Right kidney (tissue), 1 donor: ENCODE measurements around the gene CYREN.
"Not testable (repeated sequence)": the region's sequence is repeated elsewhere in the genome, so short reads cannot be mapped to it uniquely, and the experiment has no call there.

Experiments
- DNase-seq: peaks from one replicate; pipeline ENCODE4 v3.0.0-alpha.2; 2016

The CYREN gene

DNA sequence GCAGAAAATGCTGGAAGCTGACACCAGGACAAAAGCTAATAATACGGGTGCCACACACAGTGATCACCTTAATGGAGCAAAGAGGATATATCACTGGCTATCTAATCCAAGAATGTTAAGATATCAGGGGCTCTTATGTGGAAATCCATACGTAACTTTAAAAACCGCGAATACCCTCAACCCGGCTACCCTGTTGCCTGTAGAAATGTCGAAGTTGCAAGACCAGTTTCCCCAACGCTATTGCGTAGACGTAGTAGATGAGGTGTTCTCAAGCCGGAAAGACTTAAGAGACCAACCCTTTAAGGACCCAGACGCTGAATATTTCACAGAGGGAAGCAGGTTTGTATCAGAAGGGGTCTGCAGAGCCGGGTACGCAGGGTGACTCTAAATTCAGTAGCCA, 7.9 kb upstream of the CYREN start:
- DNase-seq = no peak

DNA sequence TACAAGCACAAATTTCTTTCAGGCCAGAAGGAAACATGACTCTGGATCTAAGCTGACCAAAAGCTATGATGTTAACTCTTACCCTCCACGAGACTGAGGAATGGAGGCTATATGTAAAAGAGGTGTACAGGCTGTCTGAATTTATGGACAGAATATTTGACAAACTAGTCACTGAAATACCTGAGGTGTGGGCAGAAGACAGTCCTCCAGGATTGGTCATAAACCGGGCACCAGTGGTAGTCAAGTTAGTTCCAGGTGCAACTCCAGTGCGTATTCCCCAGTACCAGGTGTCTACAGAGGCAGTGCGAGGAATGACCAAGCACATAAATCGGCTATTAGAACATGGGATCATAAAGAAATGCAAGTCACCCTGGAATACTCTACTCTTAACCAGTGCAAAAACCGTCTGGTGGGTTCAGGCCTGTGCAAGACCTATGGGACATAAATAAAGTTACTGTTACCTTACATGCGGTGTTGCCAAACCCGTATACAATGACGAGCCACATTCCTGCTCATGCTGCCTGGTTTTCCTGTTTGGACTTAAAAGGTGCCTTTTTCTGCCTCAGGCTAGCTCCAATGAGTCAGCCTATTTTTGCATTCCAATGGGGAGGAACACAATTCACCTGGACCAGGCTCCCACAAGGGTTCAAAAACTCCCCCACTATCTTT, 6.7 kb upstream of the CYREN start:
- DNase-seq = no peak

DNA sequence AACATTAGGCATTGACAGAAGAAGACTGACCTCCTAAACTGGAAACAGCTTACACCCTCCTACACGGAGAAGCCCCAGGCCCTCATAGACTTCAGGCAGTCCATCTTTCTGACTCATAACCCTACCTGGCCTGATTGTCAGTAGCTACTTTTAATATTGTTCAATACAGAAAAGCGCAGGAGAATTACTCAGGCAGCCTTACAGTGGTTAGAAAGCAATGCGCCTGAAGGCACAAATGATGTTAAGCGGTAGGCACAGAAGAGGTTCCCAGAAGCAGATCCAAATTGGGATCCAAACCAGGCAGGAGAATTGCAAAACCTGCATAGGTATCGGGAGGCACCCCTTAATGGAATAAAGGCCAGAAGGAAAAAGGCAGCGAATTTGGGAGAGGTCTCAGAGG, 5.4 kb upstream of the CYREN start:
- no peak for DNase-seq

GRCh38 chr7:135174941-135175340, 4.4 kb upstream of the CYREN start:
- no peak for DNase-seq

DNA sequence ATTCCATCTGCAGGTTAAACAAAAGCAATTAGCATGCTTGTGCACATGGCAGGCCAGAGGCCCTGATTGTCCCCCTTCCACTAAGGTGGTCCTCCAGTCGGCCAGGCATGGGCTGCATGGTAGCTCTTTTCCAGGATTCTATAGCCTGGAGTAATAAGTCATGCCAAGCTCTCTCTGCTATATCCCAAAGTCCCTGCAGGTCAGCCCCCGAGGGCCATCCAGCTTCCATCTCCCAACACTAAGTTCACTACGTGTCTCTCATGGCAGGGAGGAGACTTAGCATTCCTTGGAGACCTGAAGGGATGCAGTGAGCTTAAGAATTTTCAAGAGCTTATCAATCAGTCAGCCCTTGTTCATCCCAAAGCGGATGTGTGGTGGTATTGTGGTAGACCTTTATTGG, 3.4 kb upstream of the CYREN start:
- not testable (repeated sequence) for DNase-seq

- DNase-seq = peak; percentile 62
These were observed 1.2 kb upstream of the CYREN start for GRCh38 chr7:135171581-135172291.

DNA sequence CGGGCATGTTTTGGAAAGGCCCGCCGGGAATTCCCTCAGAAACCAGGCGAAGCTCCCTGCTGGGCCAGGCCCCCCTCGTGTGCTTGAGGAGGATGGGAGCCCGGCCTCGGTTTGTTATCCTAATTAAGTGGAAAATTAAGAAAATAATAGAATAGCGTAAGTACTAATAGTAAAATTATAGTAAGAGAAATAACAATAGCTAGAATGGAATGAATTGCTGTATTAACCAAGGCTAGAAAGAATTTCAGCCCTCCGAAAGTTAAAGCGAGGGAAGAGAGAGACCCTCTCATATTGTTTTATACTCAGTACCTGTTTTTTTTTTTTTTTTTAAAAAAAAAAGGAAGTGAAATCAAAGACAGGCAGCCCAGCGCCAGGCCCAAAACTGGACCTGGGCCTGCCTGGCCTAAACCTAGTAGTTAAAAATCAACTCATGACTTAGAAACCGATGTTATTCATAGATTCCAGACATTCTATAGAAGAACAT, 533 bp upstream of the CYREN start:
- DNase-seq = not testable (repeated sequence)

GRCh38 chr7:135169964-135170273, 588 bp downstream of the CYREN start:
- DNase-seq = peak; percentile 23

DNA sequence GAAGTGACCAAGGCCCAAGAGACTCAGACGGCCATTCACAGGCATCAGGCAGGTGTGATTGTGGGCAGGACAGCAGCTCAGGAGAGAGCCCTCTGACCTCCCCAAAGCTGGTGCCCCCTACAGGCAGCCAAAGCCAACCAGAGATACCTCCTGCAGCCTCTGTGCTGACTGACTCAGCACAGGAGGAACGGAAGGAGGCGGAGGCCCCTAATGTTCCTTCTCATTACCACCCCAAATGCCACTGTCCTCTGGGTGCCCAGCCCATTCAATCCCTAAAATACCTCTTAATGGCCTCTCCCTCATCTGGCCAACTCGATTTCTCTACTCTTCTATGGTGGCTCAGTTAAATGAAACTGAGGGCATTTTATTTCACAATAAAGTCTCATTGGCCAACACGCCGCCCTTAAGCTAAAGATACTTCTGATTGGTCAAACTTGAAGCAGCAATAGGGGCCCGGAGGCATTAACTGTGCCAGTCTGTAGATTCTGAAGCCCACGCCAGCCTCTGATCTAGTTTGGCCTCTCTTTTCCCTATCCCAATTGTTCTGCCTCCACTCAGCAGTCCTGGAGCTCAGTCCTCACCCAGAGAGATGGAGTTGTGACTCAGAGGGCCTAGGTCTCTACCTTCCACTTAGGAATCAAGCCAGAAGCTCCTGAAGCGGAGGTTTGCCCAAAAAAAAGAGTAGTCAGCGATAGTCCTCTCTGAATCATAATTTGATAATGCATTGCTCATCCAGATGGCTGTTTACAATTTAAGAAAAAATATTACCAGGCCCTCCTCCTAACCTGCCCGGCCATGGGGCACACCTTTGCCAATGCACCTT, 1.2 kb downstream of the CYREN start:
- DNase-seq = no peak

DNA sequence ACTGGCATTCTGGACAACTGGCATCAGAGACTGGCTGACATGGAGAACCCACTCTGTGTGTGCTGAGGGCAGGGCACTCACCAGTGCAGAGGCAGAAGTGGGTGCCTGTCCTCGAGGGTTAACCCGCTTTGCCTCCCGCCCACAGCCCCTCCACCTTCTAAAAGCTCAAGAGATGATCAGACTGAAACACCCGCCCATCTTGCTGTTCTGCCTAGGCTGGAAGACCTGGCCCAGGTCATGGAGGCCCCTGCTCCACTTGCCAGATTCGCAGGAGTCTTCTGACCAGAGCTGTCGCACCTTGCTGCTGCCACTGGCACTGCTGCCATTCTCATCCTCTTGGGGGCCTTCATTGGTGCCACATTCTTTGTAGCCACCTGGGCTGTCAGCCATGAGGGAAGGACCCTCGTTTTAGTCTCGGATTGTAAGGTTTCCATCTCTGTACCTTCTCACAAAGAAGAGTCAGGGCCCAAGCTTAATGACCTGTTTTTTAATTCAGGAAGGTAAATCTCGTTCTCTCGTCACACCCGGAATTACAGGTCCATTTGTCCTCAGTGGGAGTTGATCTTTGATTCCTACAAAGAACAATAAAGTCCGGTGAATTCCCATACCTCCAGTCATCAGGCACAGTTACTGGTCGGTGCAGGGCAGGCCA, 1.9 kb downstream of the CYREN start:
- DNase-seq = no peak

- DNase-seq = no peak
These were observed 2.5 kb downstream of the CYREN start for GRCh38 chr7:135168001-135168400.

GRCh38 chr7:135167365-135167917, 3.1 kb downstream of the CYREN start:
- no peak for DNase-seq

- no peak for DNase-seq
These were observed 4.0 kb downstream of the CYREN start for GRCh38 chr7:135166338-135166990.

DNA sequence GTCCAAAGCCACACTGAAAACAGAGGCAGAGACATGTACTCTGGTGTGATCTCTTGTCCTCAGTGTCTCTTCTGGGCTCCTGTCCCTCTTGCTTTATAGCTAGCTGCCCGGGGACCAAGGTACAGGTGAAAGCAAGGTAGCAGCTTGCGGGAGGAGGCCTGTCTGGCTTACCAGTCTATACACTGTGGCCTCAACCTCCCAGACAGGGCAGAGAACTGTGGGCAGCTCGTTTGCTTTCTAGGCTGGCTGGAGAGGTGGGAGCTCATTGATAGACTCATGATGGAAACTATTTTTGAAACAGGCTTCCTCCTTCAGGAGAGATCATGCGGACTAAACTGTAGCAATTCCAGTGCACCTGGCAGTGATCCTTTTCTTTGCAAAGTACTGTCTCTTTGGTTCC, 4.6 kb downstream of the CYREN start:
- no peak for DNase-seq

GRCh38 chr7:135164357-135165061, 6.0 kb downstream of the CYREN start:
- no peak for DNase-seq

DNA sequence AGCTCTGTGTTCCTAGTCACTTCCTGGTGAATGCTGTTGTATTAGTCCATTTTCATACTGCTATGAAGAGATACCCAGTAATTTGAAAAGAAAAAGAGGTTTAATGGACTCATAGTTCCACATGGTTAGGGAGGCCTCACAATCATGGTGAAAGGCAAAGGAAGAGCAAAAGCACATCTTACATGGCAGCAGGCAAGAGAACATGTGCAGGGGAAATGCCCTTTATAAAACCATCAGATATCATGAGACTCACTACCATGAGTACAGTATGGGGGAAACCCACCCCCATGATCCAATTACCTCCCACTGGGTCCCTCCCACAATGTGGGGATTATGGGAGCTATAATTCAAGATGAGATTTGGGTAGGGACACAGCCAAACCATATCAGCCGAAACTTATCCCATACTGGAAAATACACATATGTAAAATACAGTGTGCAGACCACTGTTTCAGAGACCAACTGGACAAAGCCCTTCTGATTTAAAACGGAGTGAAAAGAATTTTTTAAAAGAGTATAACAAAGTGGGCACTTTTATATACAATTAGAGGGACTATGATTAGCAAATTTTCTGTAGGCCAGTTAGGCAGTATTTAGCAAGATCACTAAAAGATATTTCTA, 8.0 kb downstream of the CYREN start:
- no peak for DNase-seq

DNA sequence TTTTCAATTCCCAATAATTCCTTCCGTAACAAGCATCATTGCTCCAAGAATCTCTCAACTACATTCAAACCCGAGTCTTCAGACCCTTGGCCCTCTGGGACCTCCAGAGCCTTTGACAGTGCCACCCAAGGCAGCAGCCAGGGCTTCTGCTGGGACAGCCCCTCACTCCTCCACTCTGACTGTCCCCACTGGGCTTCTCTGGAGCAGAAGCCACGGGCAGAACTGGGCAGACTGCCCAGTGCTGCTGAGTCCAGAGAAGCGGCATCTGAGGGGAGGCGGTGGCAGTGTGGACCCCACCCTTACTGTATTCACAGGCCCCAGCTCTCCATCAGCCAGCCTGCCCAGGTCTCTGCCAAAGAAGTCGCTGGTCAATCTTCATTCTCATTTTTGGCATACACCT, 8.8 kb downstream of the CYREN start:
- DNase-seq = no peak

- no peak for DNase-seq
These were observed 9.5 kb downstream of the CYREN start for GRCh38 chr7:135160858-135161653.

DNA sequence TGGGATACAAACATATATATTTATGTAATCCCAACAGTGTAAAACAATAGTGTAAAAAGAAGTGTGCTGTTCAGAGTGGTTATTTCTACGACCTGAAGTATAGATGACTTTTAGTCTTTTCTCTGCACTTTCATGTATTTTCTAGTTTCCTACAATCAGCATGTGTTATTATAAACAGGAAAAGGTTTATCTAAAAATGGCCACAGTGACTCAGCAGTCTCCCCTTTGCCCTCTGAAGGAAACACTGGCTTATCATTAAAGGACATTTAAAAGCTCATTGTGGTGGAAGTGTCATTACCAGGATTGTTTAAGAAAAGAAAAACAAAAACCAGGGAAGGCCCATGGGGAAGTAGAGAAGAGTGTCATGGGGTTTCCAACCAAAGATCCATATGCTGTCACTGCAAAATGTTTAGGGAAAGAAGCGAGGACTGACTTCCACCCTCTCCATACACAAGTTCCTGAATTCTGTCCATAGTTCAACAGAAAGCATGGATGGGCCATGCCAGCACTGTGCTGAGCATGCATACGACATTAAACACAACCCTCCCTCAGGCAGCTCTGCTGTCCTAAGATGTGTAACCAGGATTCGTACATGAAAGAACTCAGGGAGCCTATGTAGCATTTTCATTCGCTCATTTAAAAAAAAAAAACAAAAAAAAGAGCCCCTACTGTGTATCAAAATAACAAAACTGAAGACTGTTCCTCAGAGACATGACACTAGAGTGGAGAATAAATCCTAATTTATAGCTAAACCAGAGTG, 10.2 kb downstream of the CYREN start:
- DNase-seq = no peak
